NCI-H2029 treated with DMSO at 0.1 percent for 48 hours (cell line): ENCODE results near the gene SLC31A1.

Experiments used
- DNase-seq: peaks from one replicate; lab custom pipeline; 2025; lab: John Stamatoyannopoulos, UW

SLC31A1 gene

DNA sequence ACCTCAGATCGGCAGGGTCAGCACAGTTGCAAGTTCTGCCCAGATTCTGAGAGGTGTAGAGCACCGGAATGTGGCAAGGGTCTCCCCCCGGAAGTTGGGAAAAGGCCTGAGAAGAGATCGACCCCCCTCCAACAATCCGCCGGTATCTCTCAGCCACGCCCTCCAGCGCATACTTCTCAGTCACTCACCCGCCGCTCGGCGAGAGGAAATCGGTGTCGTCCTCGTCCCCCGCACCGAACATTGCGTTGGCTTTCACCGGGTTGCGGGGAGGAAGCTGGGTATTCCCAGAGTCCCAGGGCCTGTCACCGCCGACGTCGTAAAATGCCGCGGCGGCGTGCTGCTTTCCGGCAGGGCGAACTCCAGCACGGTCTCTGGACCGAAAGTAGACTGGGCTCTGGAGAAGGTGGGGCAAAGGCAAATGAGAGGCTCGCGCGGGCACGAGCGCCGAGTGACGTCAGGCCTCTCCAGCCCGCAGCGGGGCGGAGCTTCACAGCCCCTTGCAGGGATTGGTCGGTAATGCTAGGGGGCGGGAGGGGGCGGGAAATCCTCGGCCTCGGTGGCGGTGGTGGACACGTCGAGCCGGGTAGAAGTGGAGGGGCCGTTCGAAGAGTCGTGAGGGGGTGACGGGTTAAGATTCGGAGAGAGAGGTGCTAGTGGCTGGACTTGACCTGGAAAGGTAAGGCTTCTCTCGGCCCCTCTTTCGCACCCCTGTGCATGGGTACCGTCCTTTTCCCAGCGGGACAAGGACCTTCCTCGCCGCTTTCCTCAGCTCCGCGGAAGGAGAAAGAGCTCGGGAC is at the start of gene SLC31A1, which contains the start of gene FKBP15:
SLC31A1 (plus strand) TSS at position 542 of the 797 bp plus-strand sequence. CDS start 34,605 bp downstream, outside the sequence.
FKBP15 (minus strand) TSS at position 275 of the 797 bp plus-strand sequence; CDS start at position 241, 34 bp downstream.
- peak; percentile 94 for DNase-seq

DNA sequence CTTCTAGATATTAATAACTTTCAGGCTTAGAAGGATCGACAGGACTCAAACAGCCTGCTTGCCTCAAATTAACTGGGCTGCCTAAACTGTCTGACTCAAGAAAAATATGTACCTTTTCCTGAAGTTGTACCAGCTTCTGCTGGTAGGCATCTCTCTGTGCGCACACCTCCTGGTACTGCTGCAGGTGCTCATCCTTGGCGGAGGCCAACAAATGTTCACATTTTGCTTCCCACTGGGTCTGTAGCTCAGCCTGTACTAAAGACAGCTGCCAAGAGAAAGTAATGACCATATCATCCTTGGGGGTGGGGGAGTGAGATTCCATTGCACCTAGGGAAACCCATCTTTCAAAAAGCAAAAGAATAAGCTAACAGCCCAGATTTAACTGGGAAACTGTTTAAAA is 48.0 kb upstream of the SLC31A1 start:
- no peak for DNase-seq

- no peak for DNase-seq
Observed at GRCh38 chr9:113176803-113177202, 44.5 kb upstream of the SLC31A1 start.

DNA sequence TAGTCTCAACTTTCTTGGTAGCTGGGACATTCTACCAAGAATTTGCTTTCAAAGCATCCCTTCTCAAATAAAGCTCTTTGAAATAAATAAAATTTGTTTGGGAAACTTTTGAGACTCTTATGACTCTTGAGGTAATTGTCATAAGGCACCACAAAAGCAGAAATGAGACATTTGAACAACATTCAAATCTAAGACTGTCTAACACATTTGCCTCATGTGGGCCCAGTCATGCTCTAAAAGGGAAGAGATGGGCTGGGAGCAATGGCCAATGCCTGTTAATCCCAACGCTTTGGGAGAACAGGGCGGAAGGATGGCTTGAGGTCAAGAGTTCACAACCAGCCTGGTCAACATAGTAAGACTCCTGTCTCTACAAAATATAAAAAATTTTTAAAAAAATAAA is 44.1 kb upstream of the SLC31A1 start:
- DNase-seq = no peak

DNA sequence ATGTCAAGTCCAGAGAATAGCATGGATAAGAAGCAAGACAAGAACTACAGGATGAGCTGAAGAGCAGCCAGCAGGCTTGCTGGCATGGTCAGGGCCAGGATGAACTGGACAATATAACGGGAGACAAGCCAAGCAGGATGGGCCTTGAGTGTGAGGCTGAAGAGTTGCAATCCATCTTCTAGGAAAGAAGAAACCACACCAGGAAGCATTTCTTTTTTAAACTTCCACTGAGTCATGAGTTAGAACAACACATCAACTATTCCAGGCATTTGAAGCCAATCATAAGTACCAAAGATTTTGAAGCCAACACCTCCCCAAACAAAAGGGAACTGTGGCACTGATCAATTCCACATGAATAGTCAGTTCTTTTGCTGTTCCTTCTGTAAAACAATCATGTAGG is 43.3 kb upstream of the SLC31A1 start:
- no peak for DNase-seq

DNA sequence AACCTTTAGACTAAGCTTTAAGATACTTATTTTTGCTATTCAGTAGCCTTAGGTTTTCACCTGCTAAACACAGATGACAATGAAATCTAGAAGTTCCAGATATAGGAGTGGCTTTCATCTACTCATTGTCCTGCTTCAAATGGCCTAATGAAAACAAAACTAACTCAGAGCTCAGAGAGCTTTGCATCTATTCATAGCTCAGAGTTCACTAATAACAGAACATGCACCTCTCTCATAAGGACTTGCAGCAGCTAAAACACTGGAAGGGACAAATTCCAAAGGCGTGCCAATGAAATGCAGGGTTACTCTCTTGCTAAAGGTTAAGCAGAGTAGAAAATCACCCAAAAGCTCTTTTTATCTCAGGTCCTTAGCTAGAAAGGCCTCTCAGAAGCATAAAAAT is 41.5 kb upstream of the SLC31A1 start:
- DNase-seq = no peak

GRCh38 chr9:113181165-113181564 is 40.2 kb upstream of the SLC31A1 start:
- no peak for DNase-seq

GRCh38 chr9:113183956-113184488 is 37.3 kb upstream of the SLC31A1 start:
- no peak for DNase-seq

DNA sequence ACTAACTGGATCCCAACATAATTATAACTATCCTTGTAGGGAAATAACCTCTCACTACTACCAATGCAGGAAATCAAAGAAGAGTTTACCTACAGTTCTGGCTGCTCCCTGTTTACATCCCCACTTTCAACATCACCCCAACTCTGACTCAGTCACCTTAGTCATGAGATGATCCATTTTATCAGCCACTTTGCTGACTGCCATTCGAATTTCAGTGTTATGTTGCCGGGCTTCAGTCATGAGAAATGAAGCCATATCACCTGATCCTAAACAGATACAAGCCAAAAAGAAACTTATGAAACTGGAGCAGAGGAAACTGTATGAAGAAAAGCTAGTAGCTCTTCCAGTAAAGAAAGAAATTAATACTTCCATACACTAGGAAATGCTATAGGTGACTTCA is 36.8 kb upstream of the SLC31A1 start:
- no peak for DNase-seq

GRCh38 chr9:113185271-113185670 is 36.1 kb upstream of the SLC31A1 start:
- DNase-seq = no peak

- no peak for DNase-seq
Observed at GRCh38 chr9:113186137-113186755, 35.1 kb upstream of the SLC31A1 start.

GRCh38 chr9:113187929-113188595 is 33.3 kb upstream of the SLC31A1 start:
- DNase-seq = no peak

DNA sequence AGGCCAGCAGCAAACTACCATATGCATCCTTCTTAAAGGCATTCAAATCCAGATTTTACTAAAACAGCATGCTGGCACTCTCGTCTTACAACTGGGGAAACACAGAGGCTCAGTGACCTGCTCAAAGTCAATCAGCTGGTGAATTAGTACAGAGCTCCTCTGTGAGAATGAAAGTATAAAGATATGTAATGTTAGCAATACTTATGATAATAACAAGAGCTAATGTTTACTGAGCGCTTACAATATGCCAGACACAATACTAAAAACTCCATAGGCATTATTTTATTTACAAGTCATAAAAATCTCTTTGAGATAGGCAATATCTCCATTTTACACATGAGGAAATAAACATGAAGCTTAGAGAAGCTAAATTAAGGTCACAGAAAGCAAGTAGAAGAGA is 28.9 kb upstream of the SLC31A1 start:
- DNase-seq = no peak

GRCh38 chr9:113199683-113200329 is 21.5 kb upstream of the SLC31A1 start:
- DNase-seq = no peak

DNA sequence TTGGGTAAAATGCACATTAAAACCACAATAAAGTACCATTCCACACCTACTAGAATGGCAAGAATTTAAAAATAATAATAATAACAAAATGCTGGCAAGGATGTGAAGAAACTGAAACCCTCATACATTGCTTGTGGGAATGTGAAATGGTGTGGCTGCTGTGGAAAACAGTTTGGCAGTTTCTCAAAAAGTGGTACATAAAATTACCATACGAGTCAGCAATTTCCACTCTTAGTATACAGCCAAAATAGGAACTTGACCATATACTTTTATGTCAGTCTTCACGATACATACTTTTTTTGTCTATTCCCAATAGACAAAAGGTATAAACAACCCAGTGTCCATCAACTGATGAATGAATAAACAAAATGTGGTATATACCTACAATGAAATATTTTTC is 15.9 kb upstream of the SLC31A1 start:
- no peak for DNase-seq

DNA sequence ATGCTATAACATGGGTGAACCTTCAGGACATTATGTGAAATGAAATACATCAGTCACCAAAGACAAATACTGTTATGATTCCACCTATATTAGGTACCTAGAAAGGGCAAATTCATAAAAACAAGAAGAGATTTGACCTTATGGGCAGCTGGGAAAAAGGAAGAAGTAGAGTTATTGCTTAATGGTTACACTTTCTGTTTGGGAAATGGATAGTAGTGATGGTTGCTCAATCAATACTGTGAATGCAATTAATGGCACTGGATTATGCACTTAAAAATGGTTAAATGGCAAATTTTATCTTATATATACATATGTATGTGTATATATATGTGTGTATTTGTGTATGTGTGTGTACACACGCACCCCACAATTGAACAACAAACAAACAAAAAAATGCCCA is 15.5 kb upstream of the SLC31A1 start:
- no peak for DNase-seq

DNA sequence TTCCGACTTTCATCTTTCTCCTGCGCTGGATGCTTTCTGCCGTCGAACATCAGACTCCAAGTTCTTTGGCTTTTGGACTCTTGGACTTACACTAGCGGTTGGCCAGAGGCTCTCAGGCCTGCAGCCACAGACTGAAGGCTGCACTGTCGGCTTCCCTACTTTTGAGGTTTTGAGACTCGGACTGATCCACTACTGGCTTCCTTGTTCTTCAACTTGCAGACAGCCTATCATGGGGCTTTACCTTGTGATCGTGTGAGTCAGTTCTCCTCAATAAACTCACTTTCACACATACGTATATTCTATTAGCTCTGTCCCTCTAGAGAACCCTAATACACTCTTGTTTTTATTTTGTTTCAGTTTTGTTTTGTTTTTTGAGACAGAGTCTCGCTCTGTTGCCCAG is 10.5 kb upstream of the SLC31A1 start:
- no peak for DNase-seq

DNA sequence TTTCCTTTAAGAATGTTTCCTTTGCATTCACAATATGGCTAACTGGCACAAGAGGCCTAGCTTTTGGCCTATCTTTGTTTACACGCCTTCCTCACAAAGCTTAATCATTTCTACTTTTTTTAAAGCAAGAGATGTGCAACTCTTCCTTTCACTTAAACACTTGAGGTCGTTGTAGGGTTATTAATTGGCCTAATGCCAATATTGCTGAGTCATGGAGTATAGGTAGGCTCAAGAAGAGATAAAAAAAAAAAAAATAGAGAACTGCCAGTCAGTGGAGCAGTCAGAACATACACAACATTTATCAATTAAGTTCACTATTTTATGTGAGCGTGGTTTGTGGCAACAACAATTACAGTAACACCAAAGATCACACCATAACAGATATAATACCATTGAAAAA is 6.2 kb upstream of the SLC31A1 start:
- DNase-seq = no peak

DNA sequence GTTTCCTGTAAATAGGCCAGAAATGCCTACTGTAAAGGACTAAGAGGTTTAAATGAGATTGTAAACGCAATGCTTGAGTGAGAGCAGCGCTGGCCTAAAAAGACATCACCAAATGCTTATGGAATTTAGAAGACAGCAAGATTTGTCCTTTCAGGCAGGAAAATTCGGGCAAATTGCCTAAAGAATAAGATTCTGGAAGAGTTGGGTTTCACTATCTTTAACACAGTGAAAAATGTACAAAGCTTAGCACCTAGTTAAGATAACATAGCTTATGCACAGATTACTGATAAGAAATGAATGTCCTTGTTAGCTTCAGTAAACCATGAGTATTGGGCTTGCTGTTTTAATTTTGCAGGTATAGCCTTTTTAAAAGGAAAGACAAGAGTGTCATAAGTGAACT is 4.9 kb upstream of the SLC31A1 start:
- DNase-seq = no peak

DNA sequence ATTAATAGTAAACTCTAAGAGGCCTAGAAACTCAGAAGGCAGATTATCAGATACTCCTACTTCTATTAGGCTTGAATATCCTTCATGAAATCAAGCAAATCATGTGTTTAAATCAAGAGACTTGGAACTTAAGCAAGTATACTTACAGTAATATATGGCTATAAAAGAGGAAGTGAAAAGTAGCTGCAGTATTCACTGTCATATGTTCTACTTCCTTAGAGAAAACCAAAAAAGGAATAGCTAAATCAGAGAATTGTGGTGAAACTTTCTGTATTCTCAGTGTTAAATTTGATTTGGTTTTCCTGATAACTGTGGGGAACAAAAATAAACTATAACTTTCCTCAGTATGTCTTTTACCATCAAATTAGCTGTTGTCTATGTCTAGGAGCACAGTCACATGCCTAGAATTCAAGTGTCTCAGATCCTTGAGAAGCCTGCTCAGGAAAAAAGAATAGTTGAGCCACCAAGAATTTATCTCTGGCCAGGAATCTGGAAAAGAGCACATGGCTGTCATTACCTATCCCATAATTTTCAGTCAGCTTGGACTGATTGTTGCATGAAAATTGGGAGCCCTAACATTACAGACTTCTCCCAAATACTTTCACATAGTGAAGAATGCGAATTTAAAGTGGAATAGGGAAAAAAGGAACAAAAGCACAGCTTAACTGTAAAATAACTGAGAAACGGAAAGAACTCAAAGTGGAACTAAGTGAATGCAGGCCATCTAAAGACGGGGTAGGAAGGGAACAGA is 2.0 kb upstream of the SLC31A1 start:
- no peak for DNase-seq

DNA sequence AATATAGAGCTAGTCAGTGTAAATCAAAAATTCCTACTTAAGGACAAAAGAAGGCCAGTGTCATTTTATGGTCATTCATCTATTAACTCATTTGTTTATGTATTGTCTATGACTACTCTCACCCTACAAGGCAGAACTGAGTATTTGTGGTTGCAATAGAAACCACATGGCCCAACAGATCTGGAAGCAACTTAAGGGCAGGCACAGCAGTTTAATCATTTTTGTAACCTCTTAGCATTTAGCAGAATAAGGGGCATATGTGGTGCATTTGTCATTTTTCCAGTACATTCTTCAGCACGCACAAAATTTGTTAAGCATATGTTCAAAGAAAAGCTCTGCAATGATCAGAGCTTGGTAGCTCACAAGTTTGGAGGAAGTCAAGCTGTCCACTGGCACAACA is 1.4 kb upstream of the SLC31A1 start:
- no peak for DNase-seq
